IPS-15b (cell line): ENCODE results near the gene HOXC13.

ENCODE experiments used
- H3K27me3 ChIP-seq: one replicate; pipeline ENCODE4 v1.6.1; 2013; ENCODE audit warnings: low read length; ENCODE audit not compliant: control insufficient read depth, insufficient read depth
- H3K36me3 ChIP-seq: one replicate; pipeline ENCODE4 v1.6.1; 2013; ENCODE audit warnings: low read length; ENCODE audit not compliant: control insufficient read depth, insufficient read depth
- H3K4me1 ChIP-seq: one replicate; pipeline ENCODE4 v1.6.1; 2013; ENCODE audit warnings: mild to moderate bottlenecking, low read length; ENCODE audit not compliant: control insufficient read depth, insufficient read depth
- H3K4me3 ChIP-seq: one replicate; pipeline ENCODE4 v1.5.1; 2013; ENCODE audit warnings: low read depth, low read length
- H3K9ac ChIP-seq: one replicate; pipeline ENCODE4 v1.6.1; 2013; ENCODE audit warnings: low read depth, mild to moderate bottlenecking, low read length
- H3K9me3 ChIP-seq: one replicate; pipeline ENCODE4 v1.6.1; 2013; ENCODE audit warnings: mild to moderate bottlenecking, low read length; ENCODE audit not compliant: control insufficient read depth, insufficient read depth

The HOXC13 gene

DNA sequence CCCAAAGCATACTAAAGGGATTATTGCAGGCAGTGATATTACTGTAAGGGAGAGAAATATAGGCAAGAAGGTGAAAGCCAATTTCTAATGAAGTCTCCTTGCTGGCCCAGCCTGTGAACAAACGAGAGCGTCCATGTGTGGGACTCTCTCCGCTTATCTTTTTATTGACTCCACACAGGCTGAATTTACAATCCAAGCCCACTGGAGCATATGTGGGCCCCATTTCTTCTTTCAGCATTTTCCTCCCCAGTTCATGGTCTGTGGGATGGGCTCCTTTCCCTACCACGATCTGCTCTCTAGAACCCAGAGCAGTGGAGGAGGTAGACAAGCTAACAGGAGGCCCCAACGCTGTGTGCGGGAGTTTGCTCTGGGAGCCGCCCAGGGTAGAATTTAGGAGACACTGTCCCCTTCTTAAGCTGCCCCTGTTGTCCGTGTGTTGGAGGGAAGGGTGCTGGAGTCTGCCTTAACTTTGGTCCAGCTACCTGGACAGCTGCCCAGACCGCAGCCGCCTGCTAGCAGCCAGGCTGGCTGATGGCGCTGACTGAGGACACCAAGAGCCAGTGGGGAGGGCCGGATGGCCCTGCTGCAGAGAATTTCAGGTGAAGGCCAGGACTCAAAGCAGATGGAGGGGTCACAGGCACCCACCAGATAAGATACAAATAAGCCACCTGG lies 31.1 kb downstream of the HOXC13 start:
- Histone ChIP-seq H3K4me3 (peak overlapping the region; percentile 8), H3K4me1 (no peaks in the 10 kb centered on the region), H3K9ac (no peak overlapping the region), H3K9me3 (no peaks in the 10 kb centered on the region), H3K27me3 (peaks cover 100% of the 10 kb centered on the region), H3K36me3 (no peaks in the 10 kb centered on the region)

DNA sequence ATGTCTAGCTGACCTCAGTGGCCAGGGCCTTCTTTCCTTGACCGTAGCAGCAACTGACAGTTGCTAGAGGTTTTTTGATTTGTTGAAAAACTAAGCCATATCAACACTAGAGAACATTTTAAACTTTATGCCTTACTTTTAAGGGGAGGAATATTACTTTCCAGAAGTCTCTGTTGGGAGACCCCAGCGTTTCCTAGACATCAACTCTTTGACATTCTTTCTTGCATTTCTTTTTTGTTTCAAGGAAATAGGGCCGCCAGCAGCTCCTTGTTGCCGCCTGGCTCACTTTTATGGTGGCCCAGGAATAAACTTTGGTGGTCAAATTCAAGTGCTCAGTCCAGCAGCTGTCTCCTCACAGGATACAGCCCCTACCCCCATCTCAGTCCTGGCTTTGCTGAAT lies 31.8 kb downstream of the HOXC13 start:
- Histone ChIP-seq H3K9ac (no peak overlapping the region), H3K27me3 (peaks cover 100% of the 10 kb centered on the region), H3K36me3 (no peaks in the 10 kb centered on the region), H3K9me3 (no peaks in the 10 kb centered on the region), H3K4me3 (no peak overlapping the region), H3K4me1 (no peaks in the 10 kb centered on the region)

DNA sequence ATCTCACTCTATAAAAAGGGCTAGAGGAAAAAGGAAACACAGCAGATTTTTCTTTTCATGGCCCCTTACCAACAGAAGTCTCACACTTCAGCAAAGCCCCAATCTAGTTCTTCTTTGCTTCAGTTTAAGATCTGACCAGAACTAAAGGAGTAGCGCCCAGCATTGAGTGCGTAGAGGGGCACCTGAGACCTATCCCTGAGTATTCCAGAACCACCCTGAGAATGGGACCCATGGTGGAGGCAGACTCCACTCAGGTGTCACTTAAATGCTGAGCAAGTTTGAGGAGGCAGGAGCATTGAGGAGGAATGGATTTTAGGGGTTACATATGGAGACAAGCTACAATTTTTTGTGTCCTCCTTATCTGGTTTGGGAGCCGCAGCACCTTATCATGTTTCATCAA lies 32.5 kb downstream of the HOXC13 start:
- peaks cover 100% of the 10 kb centered on the region for H3K27me3 ChIP-seq
- peak overlapping the region; percentile 22 for H3K4me3 ChIP-seq
- H3K9me3 ChIP-seq, result no peaks in the 10 kb centered on the region
- no peaks in the 10 kb centered on the region for H3K36me3 ChIP-seq
- no peaks in the 10 kb centered on the region for H3K4me1 ChIP-seq
- H3K9ac ChIP-seq, result no peak overlapping the region

DNA sequence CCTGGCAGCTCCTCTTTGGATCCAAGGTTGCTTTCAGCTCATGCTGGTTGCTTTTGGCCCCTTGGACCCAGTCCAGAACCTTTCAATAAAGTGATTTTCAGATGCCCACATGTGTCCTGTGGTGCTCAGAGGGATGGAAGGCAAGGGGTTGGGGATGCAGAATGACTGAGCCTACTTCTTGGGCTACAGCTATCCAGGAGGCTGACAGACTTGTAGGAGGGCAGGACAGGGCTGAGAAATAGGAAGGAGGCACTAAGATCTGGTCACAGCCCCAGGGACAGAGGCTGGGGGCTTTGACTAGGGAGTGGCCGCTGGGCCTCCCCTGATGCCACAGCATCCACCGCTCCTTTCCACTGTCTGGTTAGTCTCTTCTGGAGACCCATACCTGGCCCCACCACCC lies 33.1 kb downstream of the HOXC13 start:
- H3K9ac ChIP-seq, result no peak overlapping the region
- no peaks in the 10 kb centered on the region for H3K4me1 ChIP-seq
- H3K27me3 ChIP-seq, result peaks cover 100% of the 10 kb centered on the region
- peak overlapping the region; percentile 22 for H3K4me3 ChIP-seq
- H3K36me3 ChIP-seq, result no peaks in the 10 kb centered on the region
- H3K9me3 ChIP-seq, result no peaks in the 10 kb centered on the region

DNA sequence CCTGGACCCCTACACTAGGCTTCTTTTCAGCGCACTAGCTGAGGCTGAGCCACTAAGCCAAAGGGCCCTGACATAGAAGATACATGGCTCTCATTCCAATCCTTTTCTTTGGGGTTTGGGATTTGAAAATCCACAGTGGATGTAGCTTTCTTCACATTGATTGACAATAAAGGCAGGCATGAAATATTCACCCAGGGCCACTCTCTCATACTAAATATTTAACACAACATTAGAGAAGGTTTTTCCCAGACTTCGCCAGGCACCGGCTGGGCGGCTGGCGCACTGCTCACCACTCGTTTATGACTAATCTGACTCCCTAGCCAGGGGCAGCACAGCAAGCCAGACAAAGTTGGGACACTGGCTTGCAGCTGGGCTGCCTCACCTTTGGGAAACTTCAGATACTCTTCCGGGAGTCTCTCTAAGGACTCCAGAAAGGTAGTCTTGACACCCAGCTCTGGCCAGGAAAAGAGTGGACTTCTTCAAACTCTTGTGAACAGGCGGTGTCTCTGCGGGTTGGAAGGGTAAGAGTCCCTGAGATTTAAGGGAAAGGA lies 33.6 kb downstream of the HOXC13 start:
- Histone ChIP-seq H3K9me3 (no peaks in the 10 kb centered on the region), H3K36me3 (no peaks in the 10 kb centered on the region), H3K4me1 (no peaks in the 10 kb centered on the region), H3K27me3 (peaks cover 100% of the 10 kb centered on the region), H3K9ac (no peak overlapping the region), H3K4me3 (peak overlapping the region; percentile 24)

DNA sequence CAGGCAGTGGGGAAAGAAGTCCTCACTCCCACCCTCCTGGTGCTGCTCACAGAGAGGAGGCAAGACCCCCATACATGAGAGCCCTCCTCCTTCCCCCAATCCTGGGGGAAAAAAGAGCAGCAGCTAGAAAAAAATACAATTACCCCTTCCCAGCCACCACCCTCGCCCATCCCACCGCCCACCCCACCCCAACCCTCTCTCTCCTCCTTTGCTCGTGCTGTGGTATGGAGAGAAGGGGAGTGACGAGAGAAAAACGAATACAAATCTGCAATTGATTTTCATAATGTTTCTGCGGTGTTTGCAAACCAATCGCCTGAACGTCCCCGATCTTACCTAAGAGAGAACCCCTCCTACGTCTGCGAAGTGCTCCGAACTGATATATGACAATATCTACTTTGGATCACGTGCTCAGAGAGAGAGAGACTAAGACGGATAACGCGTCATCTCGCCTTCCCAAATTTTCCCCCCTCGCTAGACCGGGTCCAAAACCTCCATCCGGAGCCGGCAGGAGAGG lies 34.1 kb downstream of the HOXC13 start, which contains the start of gene HOXC11:
HOXC11 (plus strand) TSS at position 405 of the 514 bp plus-strand sequence. CDS start 116 bp downstream, outside the sequence.
- no peak within 1 kb of the TSS for H3K9ac ChIP-seq
- peaks cover 100% of the 10 kb centered on the region for H3K27me3 ChIP-seq
- H3K4me1 ChIP-seq, result no peaks in the 10 kb centered on the region
- H3K9me3 ChIP-seq, result no peaks in the 10 kb centered on the region
- H3K36me3 ChIP-seq, result no peaks in the 10 kb centered on the region
- H3K4me3 ChIP-seq, result peak within 1 kb of the TSS; percentile 24

DNA sequence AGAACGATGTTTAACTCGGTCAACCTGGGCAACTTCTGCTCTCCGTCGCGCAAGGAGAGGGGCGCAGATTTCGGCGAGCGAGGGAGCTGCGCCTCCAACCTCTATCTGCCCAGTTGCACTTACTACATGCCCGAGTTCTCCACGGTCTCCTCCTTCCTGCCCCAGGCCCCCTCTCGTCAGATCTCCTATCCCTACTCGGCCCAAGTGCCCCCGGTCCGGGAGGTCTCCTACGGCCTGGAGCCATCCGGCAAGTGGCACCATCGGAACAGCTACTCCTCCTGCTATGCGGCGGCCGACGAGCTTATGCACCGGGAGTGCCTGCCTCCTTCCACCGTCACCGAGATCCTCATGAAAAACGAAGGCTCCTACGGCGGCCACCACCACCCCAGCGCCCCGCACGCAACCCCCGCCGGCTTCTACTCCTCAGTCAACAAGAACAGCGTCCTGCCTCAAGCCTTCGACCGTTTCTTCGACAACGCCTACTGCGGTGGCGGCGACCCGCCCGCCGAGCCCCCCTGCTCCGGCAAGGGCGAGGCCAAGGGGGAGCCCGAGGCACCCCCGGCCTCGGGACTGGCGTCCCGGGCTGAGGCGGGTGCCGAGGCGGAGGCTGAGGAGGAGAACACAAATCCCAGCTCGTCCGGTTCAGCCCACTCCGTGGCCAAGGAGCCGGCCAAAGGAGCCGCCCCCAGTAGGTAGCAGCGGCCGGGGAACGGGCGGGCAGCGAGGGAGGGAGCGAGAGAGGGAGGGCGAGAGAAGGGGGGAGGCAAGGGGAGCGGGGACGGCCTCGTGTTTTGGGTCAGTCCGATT lies 34.8 kb downstream of the HOXC13 start:
- no peaks in the 10 kb centered on the region for H3K36me3 ChIP-seq
- no peaks in the 10 kb centered on the region for H3K9me3 ChIP-seq
- H3K9ac ChIP-seq, result no peak overlapping the region
- no peaks in the 10 kb centered on the region for H3K4me1 ChIP-seq
- H3K27me3 ChIP-seq, result peaks cover 100% of the 10 kb centered on the region
- peak overlapping the region; percentile 24 for H3K4me3 ChIP-seq

DNA sequence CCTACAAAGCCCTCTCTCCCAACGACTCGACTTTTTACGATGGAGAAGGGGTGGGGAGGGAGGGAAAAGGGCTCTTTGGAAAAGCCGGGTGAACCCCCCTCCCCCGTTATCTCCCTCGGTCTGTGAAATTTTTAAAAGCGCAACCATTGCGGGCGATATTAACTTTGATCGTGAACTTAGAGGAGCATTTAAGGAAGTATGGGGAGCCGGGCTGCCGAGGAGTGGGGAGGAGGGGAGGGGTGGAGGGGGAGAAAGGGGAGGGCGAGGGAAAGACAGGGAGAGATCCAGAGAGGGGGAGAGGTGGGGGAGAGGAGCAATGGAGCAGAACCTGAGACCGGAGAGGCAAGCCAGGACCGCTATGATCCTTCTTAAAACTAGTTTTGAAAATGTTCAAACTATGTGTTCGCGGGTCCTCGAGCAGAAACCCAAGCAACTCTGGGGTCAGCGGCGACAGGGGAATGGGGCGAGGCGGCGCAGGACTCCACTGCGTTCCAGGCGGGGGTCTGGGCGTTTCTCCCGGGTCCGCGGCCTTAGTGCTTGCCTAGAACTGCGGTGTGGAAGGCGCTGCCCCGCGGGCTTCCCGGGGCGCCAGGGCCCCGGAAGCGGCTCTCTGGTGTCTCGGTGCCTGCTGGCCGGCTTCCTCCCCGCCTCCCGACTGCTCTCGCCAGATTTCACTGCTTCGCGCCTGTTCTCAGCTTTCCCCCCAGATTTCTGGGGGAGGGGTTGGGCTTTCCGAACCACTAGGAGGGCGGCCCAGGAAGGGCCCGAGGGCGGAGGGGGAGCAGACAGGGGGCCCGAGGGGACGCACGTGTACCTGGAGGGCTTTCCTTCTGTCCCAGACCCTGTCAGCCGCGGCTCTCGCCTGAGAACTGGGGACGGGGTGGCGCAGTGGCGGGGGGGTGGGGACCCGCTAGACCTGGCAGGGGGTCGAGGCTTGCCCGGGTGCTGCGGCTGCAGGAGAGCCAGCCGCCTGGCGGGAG lies 35.7 kb downstream of the HOXC13 start, which contains the start of gene HOTAIR:
HOTAIR (minus strand) TSS at position 871 of the 980 bp plus-strand sequence.
- Histone ChIP-seq H3K9me3 (no peaks in the 10 kb centered on the region), H3K4me1 (no peaks in the 10 kb centered on the region), H3K27me3 (peaks cover 100% of the 10 kb centered on the region), H3K9ac (no peak within 1 kb of the TSS), H3K36me3 (no peaks in the 10 kb centered on the region), H3K4me3 (peak within 1 kb of the TSS; percentile 32)

DNA sequence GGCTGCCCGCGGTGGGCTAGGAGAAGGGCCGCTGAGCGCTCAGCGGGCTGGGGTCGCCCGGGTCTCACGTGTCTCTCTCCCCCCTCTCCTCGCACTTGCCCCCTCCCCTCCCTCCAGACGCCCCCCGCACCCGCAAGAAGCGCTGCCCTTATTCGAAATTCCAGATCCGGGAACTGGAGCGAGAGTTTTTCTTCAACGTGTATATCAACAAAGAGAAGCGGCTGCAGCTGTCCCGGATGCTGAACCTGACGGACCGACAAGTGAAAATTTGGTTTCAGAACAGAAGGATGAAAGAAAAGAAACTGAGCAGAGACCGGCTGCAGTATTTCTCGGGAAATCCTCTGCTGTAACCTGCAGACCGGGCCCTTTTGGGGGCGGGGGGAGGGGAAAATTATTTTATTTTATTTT lies 36.4 kb downstream of the HOXC13 start:
- Histone ChIP-seq H3K4me3 (no peak overlapping the region), H3K27me3 (peaks cover 100% of the 10 kb centered on the region), H3K9ac (no peak overlapping the region), H3K36me3 (no peaks in the 10 kb centered on the region), H3K9me3 (no peaks in the 10 kb centered on the region), H3K4me1 (no peaks in the 10 kb centered on the region)

DNA sequence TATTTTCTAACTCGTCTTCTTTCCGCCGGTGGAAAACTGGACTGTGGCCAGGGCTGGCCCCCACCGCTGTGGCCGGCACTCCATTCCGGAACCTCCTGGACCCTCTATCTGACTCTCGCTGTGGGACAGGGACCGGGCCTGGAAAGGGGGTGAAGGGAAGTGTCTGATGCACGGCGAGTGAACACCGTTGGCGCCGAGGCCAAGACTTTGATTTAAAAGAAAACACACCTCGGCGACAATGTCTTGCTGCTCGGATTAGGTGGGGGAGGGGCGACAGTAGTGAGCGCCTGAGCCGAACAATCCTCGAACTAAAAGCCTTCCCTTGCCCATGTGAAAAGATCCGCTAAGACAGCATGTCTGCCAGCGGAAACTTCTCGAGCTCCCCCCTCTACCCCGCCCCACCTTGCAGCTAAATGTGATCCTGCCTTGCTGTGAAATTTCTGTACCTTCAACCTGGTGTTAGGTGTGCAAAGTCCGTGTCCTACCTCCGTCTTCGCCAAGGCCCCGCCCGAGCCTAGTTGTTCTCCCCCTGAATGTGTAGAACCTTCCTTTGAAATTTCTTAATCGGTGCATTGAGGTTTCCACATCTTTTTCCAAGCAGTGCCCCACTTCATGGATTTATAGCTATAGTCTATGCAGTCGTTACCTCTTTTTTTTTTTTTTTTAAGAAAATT lies 37.0 kb downstream of the HOXC13 start:
- Histone ChIP-seq H3K9me3 (no peaks in the 10 kb centered on the region), H3K4me1 (no peaks in the 10 kb centered on the region), H3K4me3 (peak overlapping the region; percentile 32), H3K27me3 (peaks cover 100% of the 10 kb centered on the region), H3K9ac (no peak overlapping the region), H3K36me3 (no peaks in the 10 kb centered on the region)
